Measurements from ENCODE around the gene TMEM204. TPM values are rescaled to one million over a fixed set of nuclear protein-coding genes. Genes with fewer than 3 reads are reported as not detected.

TMEM204 gene
- total RNA-seq (2014; rRNA removed; shearing (Covaris generic)): 1.1 TPM in 1 of 2 replicates, not detected in the other

- peak; percentile 37 for DNase-seq (ENCODE audit: low read depth)
Observed at GRCh38 chr16:1533443-1533951, at the start of gene TMEM204. TSS of gene TMEM204 (plus strand) at chr16:1533666. CDS start at chr16:1534276, 610 bp downstream.

- no peak for DNase-seq (ENCODE audit: low read depth)
Observed at GRCh38 chr16:1485847-1486496, 47.5 kb upstream of the TMEM204 start.

- DNase-seq (ENCODE audit: low read depth): no peak
Observed at GRCh38 chr16:1486551-1487390, 46.7 kb upstream of the TMEM204 start.

GRCh38 chr16:1487395-1488053 is 45.9 kb upstream of the TMEM204 start:
- DNase-seq (ENCODE audit: low read depth): no peak

- DNase-seq (ENCODE audit: low read depth): no peak
Observed at GRCh38 chr16:1488054-1488601, 45.3 kb upstream of the TMEM204 start.

GRCh38 chr16:1488619-1489018 is 44.8 kb upstream of the TMEM204 start, which contains the start of gene PTX4:
TSS of gene PTX4 (minus strand) at chr16:1488944. CDS start at chr16:1488909, 35 bp downstream.
- DNase-seq (ENCODE audit: low read depth): no peak

- DNase-seq (ENCODE audit: low read depth): no peak
Observed at GRCh38 chr16:1489077-1489476, 44.4 kb upstream of the TMEM204 start.

- DNase-seq (ENCODE audit: low read depth): no peak
Observed at GRCh38 chr16:1491327-1491726, 42.1 kb upstream of the TMEM204 start.

- DNase-seq (ENCODE audit: low read depth): no peak
Observed at GRCh38 chr16:1492082-1492922, 41.2 kb upstream of the TMEM204 start.

- DNase-seq (ENCODE audit: low read depth): peak; percentile 82
Observed at GRCh38 chr16:1492923-1493745, 40.3 kb upstream of the TMEM204 start, which contains the start of gene TELO2. TSS of gene TELO2 (plus strand) at chr16:1493360. CDS start at chr16:1494282, 922 bp downstream.

GRCh38 chr16:1493746-1494094 is 39.7 kb upstream of the TMEM204 start:
- DNase-seq (ENCODE audit: low read depth): no peak

- peak; percentile 66 for DNase-seq (ENCODE audit: low read depth)
Observed at GRCh38 chr16:1494129-1494640, 39.3 kb upstream of the TMEM204 start.

- DNase-seq (ENCODE audit: low read depth): no peak
Observed at GRCh38 chr16:1494711-1495110, 38.8 kb upstream of the TMEM204 start.

- no peak for DNase-seq (ENCODE audit: low read depth)
Observed at GRCh38 chr16:1495211-1495888, 38.1 kb upstream of the TMEM204 start.

GRCh38 chr16:1495889-1496262 is 37.6 kb upstream of the TMEM204 start:
- DNase-seq (ENCODE audit: low read depth): no peak

GRCh38 chr16:1496464-1496863 is 37.0 kb upstream of the TMEM204 start:
- DNase-seq (ENCODE audit: low read depth): no peak

GRCh38 chr16:1497014-1497598 is 36.4 kb upstream of the TMEM204 start:
- DNase-seq (ENCODE audit: low read depth): no peak

GRCh38 chr16:1498899-1499676 is 34.4 kb upstream of the TMEM204 start:
- no peak for DNase-seq (ENCODE audit: low read depth)

Data from Daoy (cell line).